ENCODE results near the gene ARMS2.

DNA sequence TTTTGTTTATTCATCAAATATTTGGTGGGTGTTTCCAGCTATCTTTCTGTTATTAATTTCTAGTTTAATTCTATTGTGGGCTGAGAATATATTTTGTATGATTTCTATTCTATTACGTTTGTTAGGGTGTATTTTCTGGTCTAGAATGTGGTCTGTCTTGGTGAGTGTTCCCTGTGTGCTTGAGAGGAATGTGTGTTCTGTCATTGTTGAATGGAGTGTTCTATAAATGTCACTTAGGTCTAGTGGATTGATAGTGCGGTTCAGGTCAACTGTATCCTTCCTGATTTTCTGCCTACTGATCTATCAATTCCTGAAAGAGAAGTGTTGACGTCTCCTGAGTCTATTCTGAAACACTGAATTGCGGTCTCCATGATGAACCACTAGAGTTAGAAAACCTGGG lies 15.4 kb downstream of the ARMS2 start:
- TF ChIP-seq POLR2AphosphoS5 (IDR thresholded peaks at IDR 0.05; ENCODE audit: low read depth, low read length) (no peak), POLR2A (IDR thresholded peaks at IDR 0.05; ENCODE audit: low read depth, low read length) (no peak), TAF1 (IDR thresholded peaks at IDR 0.05; ENCODE audit: low read depth, low read length) (no peak), SPI1 (IDR thresholded peaks at IDR 0.05; ENCODE audit: low read depth, low read length) (no peak), POU2F2 (IDR thresholded peaks at IDR 0.05; ENCODE audit: low read depth, low read length) (no peak), PAX5 (IDR thresholded peaks at IDR 0.05; ENCODE audit: insufficient read depth, low read length, severe bottlenecking) (no peak)
